Transverse colon (tissue), 4 donors: ENCODE data around the gene FNDC5. TPM values are rescaled to one million over a fixed set of nuclear protein-coding genes. Genes with fewer than 3 reads are reported as not detected.

Source experiments
- DNase-seq: peaks from one replicate; pipeline ENCODE4 v3.0.0-alpha.2; 2019
- H3K27ac ChIP-seq, 4 donors: fragments of 200-600 bp; sonication (generic); 2 replicates each; pipeline ENCODE4 v1.5.1; 2016 to 2018; ENCODE audit warnings: inconsistent platforms in 4 of 4
- H3K27me3 ChIP-seq: fragments of 200-600 bp; sonication (generic); 2 replicates; pipeline ENCODE4 v1.5.1; 2017; ENCODE audit warnings: inconsistent platforms
- H3K36me3 ChIP-seq, 4 donors: fragments of 200-600 bp; sonication (generic); 2 replicates each; pipeline ENCODE4 v1.5.1; 2017 to 2019; ENCODE audit warnings: inconsistent platforms in 4 of 4
- H3K4me1 ChIP-seq, 4 donors: fragments of 200-600 bp; sonication (generic); 2 replicates each; pipeline ENCODE4 v1.5.1; 2017 to 2020; ENCODE audit warnings: inconsistent platforms in 4 of 4
- H3K4me3 ChIP-seq, 4 donors: fragments of 200-600 bp; sonication (generic); 1 replicate in 1 of 4; 2 replicates in 3 of 4; pipeline versions ENCODE4 v1.5.1 to v1.6.1; 2017 to 2019; ENCODE audit warnings: inconsistent platforms in 4 of 4
- H3K9me3 ChIP-seq, 2 donors: fragments of 200-600 bp; sonication (generic); 2 replicates each; pipeline ENCODE4 v1.5.1; 2017 to 2019; ENCODE audit warnings: inconsistent platforms in 2 of 2
- CTCF ChIP-seq, 5 experiments: fragments of 200-600 bp in 3 of 5; fragments of 450-650 bp in 2 of 5; sonication (generic) in 3 of 5; IDR thresholded peaks; 1 replicate in 2 of 5; 2 replicates in 3 of 5; pipeline ENCODE4 v1.5.1; 2016 to 2017; ENCODE audit warnings: antibody characterized with exemption in 5 of 5, inconsistent platforms in 3 of 5, mild to moderate bottlenecking in 2 of 5, moderate library complexity in 1 of 5
- EP300 ChIP-seq: sonication (generic); formaldehyde crosslinking; IDR thresholded peaks from one replicate; pipeline ENCODE4 v1.6.1; 2017; ENCODE audit warnings: antibody characterized with exemption, low read depth
- POLR2A ChIP-seq: fragments of 450-650 bp; IDR thresholded peaks from one replicate; pipeline ENCODE4 v1.6.1; 2016; ENCODE audit warnings: antibody characterized with exemption, mild to moderate bottlenecking, moderate library complexity
- POLR2AphosphoS5 ChIP-seq, 3 donors: sonication (generic); formaldehyde crosslinking; IDR thresholded peaks; one replicate each; pipeline ENCODE4 v1.6.1; 2016; ENCODE audit warnings: antibody characterized with exemption in 3 of 3
- WGBS, 2 donors: methylation state at CpG; one replicate each; pipeline ENCODE4 v1.1.5; 2018; ENCODE audit warnings: low coverage in 1 of 2; 5-methylcytosine and 5-hydroxymethylcytosine counted together
- in situ Hi-C, 4 donors: fragments of 200-750 bp; cut with MboI; loops; one replicate each; pipeline versions ENCODE4 v1.15.0 to v1.15.1; 2017; ENCODE audit warnings: low sequenced_read_pairs in 3 of 4, low pct_ligation_motif_present in 1 of 4, low pct_unique_long_range_greater_than_20kb in 1 of 4
- intact Hi-C: fragments of 100-400 bp; cut with DNase I; formaldehyde crosslinking; loops from one replicate; pipeline ENCODE4 v1.15.1; 2023; ENCODE audit warnings: low total_unique reads
- total RNA-seq, 4 donors: library from RNA; depleted of rRNA; stranded (reverse); fragments of >200 nt; gene quantifications; one replicate each; pipeline ENCODE4 v1.1.0, GENCODE V29; 2016

FNDC5 gene
- total RNA-seq, 4 donors from 2014 or later = 0.32 to 0.55 TPM; not detected in 2

- TF ChIP-seq POLR2AphosphoS5 (IDR thresholded peaks at IDR 0.05) (no peak), EP300 (no peak), POLR2A (no peak), CTCF (IDR thresholded peaks at IDR 0.05) (no peak)
- Histone ChIP-seq H3K36me3 (no peaks in the 10 kb centered on the region), H3K9me3 (no peaks in the 10 kb centered on the region), H3K4me1 (peaks cover 0 to 12% (median 6%) of the 10 kb centered on the region in 4 donors), H3K27ac (no peak overlapping the region), H3K4me3 (peak overlapping the region in 1 of 4 donors; percentile 35), H3K27me3 (peaks cover 67% of the 10 kb centered on the region)
- DNase-seq = no peak
- intact Hi-C loops (no loop called here), in situ Hi-C loops (no loop called here)
- 53% methylated on average over 19 of the region's 19 CpGs; no CpG with 5 or more reads in 1 of the 2 donors for WGBS, 2 donors
These were observed 16.2 kb upstream of the FNDC5 start for GRCh38 chr1:32886828-32887414.

GRCh38 chr1:32886004-32886827 lies 15.5 kb upstream of the FNDC5 start, which contains the start of gene HPCA:
TSS of gene HPCA (plus strand) at chr1:32886491. CDS start at chr1:32888899, 2,408 bp downstream.
- peak within 1 kb of the TSS in 2 of 4 donors; percentile 12 to 35 for H3K4me3 ChIP-seq
- 6% methylated on average over 45 of the region's 79 CpGs; no CpG with 5 or more reads in 1 of the 2 donors for WGBS, 2 donors
- H3K27ac ChIP-seq = no peak within 1 kb of the TSS
- peak; percentile 72 for DNase-seq
- in situ Hi-C loops (no loop called here), intact Hi-C loops (no loop called here)
- no peaks in the 10 kb centered on the region for H3K36me3 ChIP-seq
- H3K9me3 ChIP-seq = no peaks in the 10 kb centered on the region
- H3K27me3 ChIP-seq = peaks cover 62% of the 10 kb centered on the region
- TF ChIP-seq CTCF (IDR thresholded peaks at IDR 0.05) (peak; percentile 22 to 60 (median 49)), POLR2AphosphoS5 (IDR thresholded peaks at IDR 0.05) (no peak)
- H3K4me1 ChIP-seq = peaks cover 0 to 12% (median 6%) of the 10 kb centered on the region in 4 donors

- no peaks in the 10 kb centered on the region for H3K9me3 ChIP-seq
- H3K4me1 ChIP-seq = peaks cover 0 to 12% (median 6%) of the 10 kb centered on the region in 4 donors
- no peak for DNase-seq
- in situ Hi-C loops (no loop called here), intact Hi-C loops (loop anchor here (1.0 kb wide), 1 partner anchor 38 kb away; no protein-coding TSS in a partner anchor)
- no peak for TF ChIP-seq CTCF (IDR thresholded peaks at IDR 0.05)
- TF ChIP-seq EP300 = no peak
- TF ChIP-seq POLR2A = no peak
- TF ChIP-seq POLR2AphosphoS5 (IDR thresholded peaks at IDR 0.05) = no peak
- no peak overlapping the region for H3K4me3 ChIP-seq
- H3K27ac ChIP-seq = no peak overlapping the region
- H3K36me3 ChIP-seq = no peaks in the 10 kb centered on the region
- WGBS, 2 donors = 0 to 23% methylated on average over 1 to 8 of the region's 8 CpGs
- H3K27me3 ChIP-seq = peaks cover 56% of the 10 kb centered on the region
These were observed 14.9 kb upstream of the FNDC5 start for GRCh38 chr1:32885676-32886003.

- intact Hi-C loops = loop anchor here (1.0 kb wide), 1 partner anchor 39 kb away; no protein-coding TSS in a partner anchor
These were observed 14.0 kb upstream of the FNDC5 start for GRCh38 chr1:32884726-32885125.

More at GRCh38 chr1:32884726-32885125, 14.0 kb upstream of the FNDC5 start:
- TF ChIP-seq POLR2A (no peak), EP300 (no peak), CTCF (IDR thresholded peaks at IDR 0.05) (no peak), POLR2AphosphoS5 (IDR thresholded peaks at IDR 0.05) (no peak)
- no peak for DNase-seq
- Histone ChIP-seq H3K27me3 (peaks cover 53% of the 10 kb centered on the region), H3K36me3 (no peaks in the 10 kb centered on the region), H3K9me3 (no peaks in the 10 kb centered on the region), H3K4me3 (no peak overlapping the region), H3K4me1 (peaks cover 0 to 12% (median 6%) of the 10 kb centered on the region in 4 donors), H3K27ac (no peak overlapping the region)
- in situ Hi-C loops = no loop called here
- WGBS, 2 donors = 40 to 57% methylated on average over 2 to 12 of the region's 12 CpGs
